HuH-7.5 (cell line): ENCODE data around the gene ZNF674.

Experiments used
- DNase-seq: peaks from one replicate; pipeline ENCODE4 v3.0.0; 2011; ENCODE audit warnings: low spot score

Gene ZNF674

GRCh38 chrX:46545111-46546005 is at the start of gene ZNF674:
Gene ZNF674 (minus strand): TSS chrX:46545421. CDS start chrX:46542087, 3,334 bp downstream.
- peak; percentile 61 for DNase-seq

- DNase-seq: no peak
Observed at GRCh38 chrX:46589977-46590723, 44.9 kb upstream of the ZNF674 start.

- DNase-seq: no peak
Observed at GRCh38 chrX:46588263-46588662, 43.0 kb upstream of the ZNF674 start.

GRCh38 chrX:46587753-46588171 is 42.5 kb upstream of the ZNF674 start:
- DNase-seq: no peak

GRCh38 chrX:46587158-46587557 is 41.9 kb upstream of the ZNF674 start:
- DNase-seq: no peak

GRCh38 chrX:46584736-46585135 is 39.5 kb upstream of the ZNF674 start:
- DNase-seq: no peak

- DNase-seq: no peak
Observed at GRCh38 chrX:46582966-46583365, 37.7 kb upstream of the ZNF674 start.

GRCh38 chrX:46582325-46582724 is 37.1 kb upstream of the ZNF674 start:
- DNase-seq: no peak

- DNase-seq: no peak
Observed at GRCh38 chrX:46580613-46581012, 35.4 kb upstream of the ZNF674 start.

- DNase-seq: no peak
Observed at GRCh38 chrX:46579250-46579649, 34.0 kb upstream of the ZNF674 start.

- no peak for DNase-seq
Observed at GRCh38 chrX:46577221-46578005, 32.2 kb upstream of the ZNF674 start.

- no peak for DNase-seq
Observed at GRCh38 chrX:46576458-46576857, 31.2 kb upstream of the ZNF674 start.

GRCh38 chrX:46575991-46576392 is 30.8 kb upstream of the ZNF674 start:
- no peak for DNase-seq

GRCh38 chrX:46575586-46575985 is 30.4 kb upstream of the ZNF674 start:
- no peak for DNase-seq

- no peak for DNase-seq
Observed at GRCh38 chrX:46574774-46575381, 29.7 kb upstream of the ZNF674 start.

- DNase-seq: peak; percentile 60
Observed at GRCh38 chrX:46573892-46574773, 28.9 kb upstream of the ZNF674 start.

- DNase-seq: peak; percentile 62
Observed at GRCh38 chrX:46573331-46573891, 28.2 kb upstream of the ZNF674 start, which contains the start of gene CHST7. Gene CHST7 (plus strand): TSS chrX:46573765. CDS start chrX:46573932, 167 bp downstream.

GRCh38 chrX:46572340-46572936 is 27.2 kb upstream of the ZNF674 start:
- no peak for DNase-seq

- DNase-seq: no peak
Observed at GRCh38 chrX:46571423-46572339, 26.5 kb upstream of the ZNF674 start.
